HK-2 (cell line): ENCODE measurements around the gene IGSF9B.

Experiments used
- DNase-seq: peaks from one replicate; pipeline ENCODE4 v3.0.0-alpha.2; 2018; ENCODE audit not compliant: unreplicated experiment

Gene IGSF9B

GRCh38 chr11:133919330-133920108, 37.2 kb downstream of the IGSF9B start:
- no peak for DNase-seq

GRCh38 chr11:133918608-133919260, 38.0 kb downstream of the IGSF9B start:
- no peak for DNase-seq

- DNase-seq = no peak
These were observed 38.7 kb downstream of the IGSF9B start for GRCh38 chr11:133917921-133918607.

GRCh38 chr11:133916784-133917440, 39.9 kb downstream of the IGSF9B start:
- no peak for DNase-seq

- DNase-seq = no peak
These were observed 43.0 kb downstream of the IGSF9B start for GRCh38 chr11:133913761-133914160.

GRCh38 chr11:133911171-133911570, 45.6 kb downstream of the IGSF9B start:
- DNase-seq = no peak

- no peak for DNase-seq
These were observed 46.7 kb downstream of the IGSF9B start for GRCh38 chr11:133910101-133910500.

- no peak for DNase-seq
These were observed 47.9 kb downstream of the IGSF9B start for GRCh38 chr11:133908827-133909226.

- DNase-seq = no peak
These were observed 48.9 kb downstream of the IGSF9B start for GRCh38 chr11:133907841-133908241.

GRCh38 chr11:133907216-133907615, 49.6 kb downstream of the IGSF9B start:
- no peak for DNase-seq

GRCh38 chr11:133906746-133907145, 50.0 kb downstream of the IGSF9B start:
- DNase-seq = no peak

GRCh38 chr11:133906241-133906640, 50.5 kb downstream of the IGSF9B start:
- DNase-seq = no peak

- no peak for DNase-seq
These were observed 51.1 kb downstream of the IGSF9B start for GRCh38 chr11:133905677-133906156.

- no peak for DNase-seq
These were observed 51.8 kb downstream of the IGSF9B start for GRCh38 chr11:133904818-133905515.

GRCh38 chr11:133903875-133904817, 52.6 kb downstream of the IGSF9B start:
- no peak for DNase-seq

- no peak for DNase-seq
These were observed 53.7 kb downstream of the IGSF9B start for GRCh38 chr11:133903056-133903455.

- no peak for DNase-seq
These were observed 54.3 kb downstream of the IGSF9B start for GRCh38 chr11:133902506-133902905.

- no peak for DNase-seq
These were observed 54.8 kb downstream of the IGSF9B start for GRCh38 chr11:133901999-133902398.

- no peak for DNase-seq
These were observed 55.5 kb downstream of the IGSF9B start for GRCh38 chr11:133901316-133901715.
